ENCODE results near the gene TIMM29. TPM values are rescaled to one million over a fixed set of nuclear protein-coding genes. Genes with fewer than 3 reads are reported as not detected.
A peak's percentile ranks its signal among the peaks of the same experiment; 100 is the strongest.

Gene TIMM29
- total and polyA plus RNA-seq, 2 of the 13 experiments (the other 11 are each of a cell fraction or from before 2014, with no cell fraction given) = 7.1 to 33.8 TPM

- ATAC-seq = no peak
- no peak overlapping the region for H3K27ac ChIP-seq (ENCODE audit: extremely low read length, insufficient read depth, low read length)
- no peak overlapping the region for H3K4me3 ChIP-seq (replicated peaks in 1 of 3; ENCODE audit: insufficient read depth in 1 of 3, low read depth in 2 of 3, low read length in 3 of 3)
- 97% methylated on average over 12 of the region's 24 CpGs for WGBS (ENCODE audit: low lambda C conversion rate)
- no peaks in the 10 kb centered on the region for H3K79me2 ChIP-seq (ENCODE audit: insufficient read depth, low read length)
- intact Hi-C loops (cut with micrococcal nuclease; ENCODE audit: unreplicated experiment) (no loop called here), in situ Hi-C loops (cut with HindIII; ENCODE audit: extremely low pct_ligation_motif_present, low pct_unique_long_range_greater_than_20kb) (no loop called here)
- TF ChIP-seq AGO2 (optimal IDR thresholded peaks at IDR 0.05; ENCODE audit: low read depth, low read length) (peak; percentile 41), RORA (CRISPR knock-in tag; IDR thresholded peaks at IDR 0.05) (no peak)
- no peak overlapping the region for H3K9ac ChIP-seq (ENCODE audit: insufficient read depth, low read depth, low read length)
- no peak overlapping the region for H3K4me2 ChIP-seq (ENCODE audit: low read depth, low read length)
- no peaks in the 10 kb centered on the region for H3K27me3 ChIP-seq (ENCODE audit: control insufficient read depth in 1 of 2, insufficient read depth in 2 of 2, low read length in 2 of 2)
- H3K36me3 ChIP-seq (replicated peaks in 1 of 2; ENCODE audit: control insufficient read depth in 1 of 2, insufficient read depth in 2 of 2, low read length in 2 of 2) = peaks cover 29 to 61% of the 10 kb centered on the region in 2 experiments; a peak in 4 of 5 replicates
- ChIA-PET CTCF (ENCODE audit: low intra/inter-chr PET ratio, low total read pairs) (no interaction called here), POLR2A (interaction anchor here (0.6 kb wide), 1 partner anchor 17 kb away, joined by 3 read pairs; no protein-coding TSS in a partner anchor)
- H3K4me1 ChIP-seq (ENCODE audit: insufficient read depth, low read length) = no peaks in the 10 kb centered on the region
- H3K9me3 ChIP-seq (ENCODE audit: low read length) = no peaks in the 10 kb centered on the region
- no peak for FAIRE-seq
- no peak for DNase-seq (ENCODE audit: low spot score)
- no peaks in the 10 kb centered on the region for H4K20me1 ChIP-seq (ENCODE audit: insufficient read depth, low read length)
- no TSS peak for BruUV-seq (replicated peaks)
- no peak overlapping the region for H2AFZ ChIP-seq (ENCODE audit: low read length)
Observed at GRCh38 chr19:10913716-10914340, 14.8 kb upstream of the TIMM29 start.

GRCh38 chr19:10915130-10916091 is 13.2 kb upstream of the TIMM29 start:
- no peaks in the 10 kb centered on the region for H3K4me1 ChIP-seq (ENCODE audit: insufficient read depth, low read length)
- H3K9ac ChIP-seq (ENCODE audit: insufficient read depth, low read depth, low read length) = no peak overlapping the region
- no peak overlapping the region for H3K4me3 ChIP-seq (replicated peaks in 1 of 3; ENCODE audit: insufficient read depth in 1 of 3, low read depth in 2 of 3, low read length in 3 of 3)
- no peaks in the 10 kb centered on the region for H3K9me3 ChIP-seq (ENCODE audit: low read length)
- no peak overlapping the region for H3K4me2 ChIP-seq (ENCODE audit: low read depth, low read length)
- ATAC-seq (no peak; the same call in 2 of the 3 replicates), FAIRE-seq (no peak), DNase-seq (ENCODE audit: low spot score) (no peak)
- no peaks in the 10 kb centered on the region for H4K20me1 ChIP-seq (ENCODE audit: insufficient read depth, low read length)
- BruUV-seq (replicated peaks) = no TSS peak
- H3K27ac ChIP-seq (ENCODE audit: extremely low read length, insufficient read depth, low read length) = no peak overlapping the region
- no peak overlapping the region for H2AFZ ChIP-seq (ENCODE audit: low read length)
- H3K36me3 ChIP-seq (replicated peaks in 1 of 2; ENCODE audit: control insufficient read depth in 1 of 2, insufficient read depth in 2 of 2, low read length in 2 of 2) = peaks cover 36 to 61% of the 10 kb centered on the region in 2 experiments; a peak in 4 of 5 replicates
- intact Hi-C loops (cut with micrococcal nuclease; ENCODE audit: unreplicated experiment) (no loop called here), in situ Hi-C loops (cut with HindIII; ENCODE audit: extremely low pct_ligation_motif_present, low pct_unique_long_range_greater_than_20kb) (no loop called here)
- CTCF ChIA-PET (ENCODE audit: low intra/inter-chr PET ratio, low total read pairs) = no interaction called here
- no peaks in the 10 kb centered on the region for H3K27me3 ChIP-seq (ENCODE audit: control insufficient read depth in 1 of 2, insufficient read depth in 2 of 2, low read length in 2 of 2)
- WGBS (ENCODE audit: low lambda C conversion rate) = 97% methylated on average over 7 of the region's 19 CpGs
- POLR2A ChIA-PET = no interaction called here
- no peaks in the 10 kb centered on the region for H3K79me2 ChIP-seq (ENCODE audit: insufficient read depth, low read length)
- TF ChIP-seq SP1 (IDR thresholded peaks at IDR 0.05) = no peak
- TF ChIP-seq SP1 (CRISPR knock-in tag; IDR thresholded peaks at IDR 0.05) = no peak
- TF ChIP-seq GRHL1 (CRISPR knock-in tag; conservative IDR thresholded peaks at IDR 0.05) = no peak

Measured in HepG2 (cell line).